Stimulated activated CD4-positive, alpha-beta T cell treated with anti-CD3 and anti-CD28 coated beads, TNF-alpha, amount 100 ng/mL, for 24 hours (primary cell): ENCODE data around the gene COL4A2.

ENCODE experiments used
- DNase-seq, 3 experiments: peaks; one replicate each; pipeline ENCODE4 v3.0.0-alpha.2; 2020; ENCODE audit warnings: low read depth in 3 of 3

Gene COL4A2

DNA sequence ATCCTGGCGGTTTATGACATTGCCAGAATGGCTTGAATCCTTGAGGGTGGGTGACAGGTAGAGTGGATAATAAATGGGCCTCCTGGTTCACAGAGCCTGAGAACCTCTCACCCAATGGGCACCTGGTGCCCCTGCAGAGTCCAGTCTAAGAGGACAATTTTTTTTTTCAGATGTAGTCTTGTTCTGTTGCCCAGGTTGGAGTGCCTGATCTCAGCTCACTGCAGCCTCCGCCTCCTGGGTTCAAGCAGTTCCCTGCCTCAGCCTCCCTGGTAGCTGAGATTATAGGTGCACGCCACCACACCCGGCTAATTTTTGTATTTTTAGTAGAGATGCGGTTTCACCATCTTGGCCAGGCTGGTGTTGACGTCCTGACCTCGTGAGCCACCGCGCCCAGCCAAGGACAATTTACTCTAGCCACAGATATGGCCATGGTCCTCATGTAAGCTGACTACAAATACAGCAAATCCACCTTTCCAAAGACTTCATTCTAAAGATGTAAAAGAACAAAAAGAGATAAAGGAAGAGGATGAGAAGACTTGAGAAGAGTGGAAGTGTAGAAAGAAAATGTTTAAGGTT, 33.0 kb downstream of the COL4A2 start:
- DNase-seq, result no peak

DNA sequence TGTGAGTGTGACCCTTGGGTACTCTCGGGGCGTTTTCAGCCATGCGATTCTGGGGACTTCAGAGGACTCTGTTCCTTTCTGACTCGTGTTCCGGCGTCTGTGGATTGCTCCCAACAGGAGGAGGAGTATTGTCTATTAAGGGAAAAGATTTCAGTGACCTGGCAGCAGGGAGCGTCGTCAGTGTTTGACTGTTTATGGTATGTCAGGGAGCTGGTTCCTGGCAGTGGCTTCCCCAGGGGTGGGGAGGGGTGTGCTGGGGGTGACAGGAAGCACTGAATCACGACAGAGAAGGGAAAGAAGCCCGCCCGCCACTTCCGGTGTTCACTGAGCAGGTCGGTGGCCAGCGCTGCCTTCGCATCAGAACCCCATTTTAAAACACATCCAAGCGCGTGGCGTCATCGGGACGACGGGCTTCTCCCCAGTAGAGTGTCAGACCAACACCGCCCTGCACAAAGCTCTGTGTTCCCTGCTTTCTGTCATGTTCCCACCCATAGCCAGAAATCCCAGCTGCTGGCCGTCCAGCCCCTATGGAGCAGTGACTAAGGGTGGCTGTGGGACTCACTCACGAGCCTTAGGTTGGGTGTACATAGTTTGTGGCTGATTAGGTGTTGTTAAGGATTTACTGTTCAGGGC, 33.8 kb downstream of the COL4A2 start:
- DNase-seq, result peak; percentile 1 to 69 (median 38)

DNA sequence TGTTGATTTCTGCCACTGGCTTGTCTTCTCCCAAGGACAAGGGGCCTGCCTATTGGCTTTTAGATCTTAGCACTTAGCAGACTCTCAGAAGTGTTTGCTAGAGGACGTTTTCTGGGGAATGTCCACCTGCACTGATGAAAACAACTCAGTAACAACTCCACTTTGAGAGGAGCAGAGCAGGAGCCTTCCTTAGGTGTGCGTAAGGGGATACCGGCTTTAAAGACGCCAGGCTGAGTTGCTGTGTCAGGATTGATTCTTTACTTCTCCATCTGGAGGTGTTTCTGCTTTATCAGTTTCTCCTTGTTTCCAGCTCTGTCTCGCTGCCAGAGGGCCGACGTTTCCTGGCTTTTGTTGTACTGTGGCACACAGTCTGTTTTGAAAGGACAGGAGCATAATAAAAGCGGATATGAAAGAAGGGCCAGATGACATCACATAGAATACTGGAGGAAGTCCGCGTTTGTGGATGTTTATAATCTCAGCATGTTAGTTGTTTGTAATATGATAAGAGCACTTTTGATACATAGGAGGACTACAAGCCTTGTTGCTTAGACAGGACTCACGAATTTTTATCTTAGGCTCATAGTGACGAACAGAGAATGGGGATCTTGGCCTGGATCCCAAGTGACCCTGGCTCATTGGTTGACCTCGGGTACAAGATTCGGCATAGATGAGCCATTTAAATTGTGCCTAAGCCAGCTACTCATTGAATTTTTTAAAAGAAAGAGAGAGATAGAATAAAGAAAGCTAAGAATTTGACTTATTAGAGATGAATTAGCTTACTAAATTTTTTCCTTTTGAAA, 34.6 kb downstream of the COL4A2 start:
- no peak for DNase-seq

DNA sequence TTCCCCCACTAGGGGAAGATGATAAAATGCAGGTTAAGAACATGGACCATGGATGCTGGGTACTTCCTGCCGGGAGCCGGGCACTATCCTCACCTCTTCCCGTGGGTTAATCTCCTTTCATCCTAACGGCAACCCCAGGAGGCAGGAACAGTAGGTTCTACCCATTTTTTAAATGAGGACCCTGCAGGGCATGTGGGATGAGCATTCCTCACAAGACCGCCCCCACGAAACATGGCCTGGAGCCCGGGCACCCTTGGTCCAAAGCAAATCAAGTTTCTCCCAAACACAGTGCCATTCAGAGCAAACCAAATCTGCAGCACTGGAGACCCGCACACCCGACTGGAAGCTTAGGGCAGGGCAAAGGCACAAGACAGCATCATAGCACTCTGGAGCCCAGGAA, 35.4 kb downstream of the COL4A2 start:
- no peak for DNase-seq

DNA sequence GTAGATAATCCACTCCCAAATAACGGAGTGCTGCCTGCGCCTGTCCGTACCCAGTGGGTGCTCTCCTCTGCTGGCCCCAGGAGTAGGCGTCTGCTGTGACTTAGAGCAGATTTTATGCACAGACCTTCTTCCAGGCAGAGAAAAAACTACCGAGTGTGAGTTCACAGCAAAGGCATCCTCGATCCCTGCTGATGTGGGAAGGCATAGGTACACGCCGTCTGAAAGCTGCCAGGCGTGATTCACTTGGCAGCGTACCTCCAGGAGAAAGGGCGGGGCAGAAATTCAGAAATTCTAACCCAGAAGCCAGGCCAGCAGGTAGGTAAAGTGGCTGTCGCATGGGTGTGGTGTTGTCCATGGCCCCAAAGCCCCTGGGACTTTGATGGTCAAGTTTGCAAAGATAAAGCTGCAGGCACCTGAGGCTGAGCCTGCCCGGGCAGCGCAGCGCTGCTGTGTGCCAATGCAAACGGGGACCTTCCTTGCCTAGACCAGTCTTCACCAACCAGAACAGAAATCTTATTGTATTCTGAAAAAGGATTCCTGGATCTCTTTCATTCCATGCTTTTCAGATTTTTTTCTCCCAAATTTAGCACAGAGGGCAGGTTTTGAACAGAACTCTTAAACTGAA, 36.3 kb downstream of the COL4A2 start:
- DNase-seq, result no peak

DNA sequence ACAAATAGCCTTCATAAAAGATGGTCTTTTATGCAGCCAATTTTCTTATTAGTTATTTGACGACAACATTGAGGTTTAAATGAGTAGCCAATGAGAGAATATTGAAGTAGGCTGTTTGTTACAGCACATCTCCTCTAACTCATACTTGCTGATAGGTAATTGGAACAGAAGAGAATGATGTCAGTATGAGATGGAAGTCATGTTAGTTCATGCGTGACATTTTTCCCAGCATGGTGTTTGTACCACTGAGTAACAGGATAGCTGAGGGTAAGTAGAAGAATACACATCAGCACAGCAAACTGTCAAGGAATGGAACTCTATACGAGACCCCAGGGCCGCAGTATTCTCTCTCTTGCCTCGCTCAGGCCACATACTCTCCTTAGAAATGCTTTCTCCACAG, 37.2 kb downstream of the COL4A2 start:
- DNase-seq, result no peak

DNA sequence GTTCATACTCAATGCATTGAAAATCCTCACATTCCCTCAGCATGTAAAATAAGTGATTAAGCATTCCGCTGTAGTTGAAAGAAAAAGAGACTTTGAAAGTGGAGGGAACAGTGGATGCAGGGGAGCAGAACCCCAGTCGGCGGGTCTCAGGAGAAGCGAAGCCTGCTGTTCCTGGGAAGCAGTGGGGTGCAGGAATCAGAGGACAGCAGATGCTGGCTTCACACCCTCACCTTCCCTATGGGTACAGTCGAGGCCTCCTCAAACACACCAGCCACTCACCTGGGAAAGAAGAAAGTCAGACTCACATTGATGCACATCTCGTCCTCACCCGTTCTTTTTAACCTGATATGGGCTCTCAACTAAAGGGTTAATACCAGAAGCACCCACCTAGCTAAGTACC, 38.2 kb downstream of the COL4A2 start:
- DNase-seq, result no peak

DNA sequence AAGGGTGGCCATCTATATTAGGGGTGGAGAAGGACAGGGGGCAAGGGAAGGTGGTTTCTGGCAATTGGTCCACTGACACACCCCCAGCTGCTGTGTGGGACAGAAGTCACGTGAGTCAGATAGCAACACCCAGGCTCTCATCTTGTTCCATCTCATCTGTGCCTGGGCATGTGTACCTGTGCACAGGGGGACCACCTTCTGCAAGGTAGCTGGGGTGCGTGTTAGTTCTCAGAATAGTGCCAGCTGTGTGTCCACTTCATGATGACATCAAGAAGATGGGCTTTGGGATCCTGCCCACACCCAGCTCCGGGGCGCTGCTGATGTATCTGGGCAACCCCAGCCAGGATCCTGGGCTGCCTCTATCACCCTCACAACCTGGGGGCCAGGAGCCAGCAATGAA, 38.6 kb downstream of the COL4A2 start:
- no peak for DNase-seq

DNA sequence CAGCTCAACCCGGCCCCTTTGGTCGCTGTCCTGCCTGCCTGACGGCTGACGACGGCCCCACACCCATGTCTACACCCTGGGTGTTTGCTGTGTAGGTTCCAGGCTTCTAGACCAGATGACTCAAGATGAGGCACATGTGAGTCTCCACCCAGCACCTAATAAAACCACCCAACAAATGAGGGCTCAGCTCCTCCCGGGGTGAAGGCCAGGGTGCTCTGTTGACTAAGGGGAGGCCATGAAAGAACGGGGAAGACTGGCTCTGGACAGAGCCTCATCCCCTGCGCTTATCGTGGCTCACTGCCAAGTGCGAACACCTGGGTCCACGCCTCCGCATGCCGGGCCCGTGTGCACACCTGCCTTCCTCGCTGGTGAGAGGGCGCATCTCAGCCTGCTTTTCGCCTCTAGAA, 39.6 kb downstream of the COL4A2 start:
- DNase-seq, result no peak

DNA sequence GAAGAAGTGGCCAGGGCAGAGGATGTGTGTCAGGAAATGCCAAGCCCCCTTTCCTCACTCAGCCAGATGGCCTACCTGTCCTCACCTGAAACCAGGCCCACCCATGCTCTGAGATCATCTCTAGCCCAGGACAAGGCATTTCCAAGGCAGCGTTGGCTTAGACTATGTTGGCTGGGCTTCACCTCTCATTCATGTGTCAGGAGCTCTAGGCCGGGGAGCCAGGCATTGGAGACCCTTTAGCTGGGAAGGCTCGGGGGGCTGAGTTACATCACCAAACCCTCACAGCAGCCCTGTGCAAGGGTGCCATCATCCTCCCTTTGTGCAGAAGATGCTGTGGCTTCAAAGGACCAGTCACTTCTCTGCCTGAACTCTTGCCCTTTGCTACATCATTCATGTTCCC, 40.0 kb downstream of the COL4A2 start:
- DNase-seq, result no peak

DNA sequence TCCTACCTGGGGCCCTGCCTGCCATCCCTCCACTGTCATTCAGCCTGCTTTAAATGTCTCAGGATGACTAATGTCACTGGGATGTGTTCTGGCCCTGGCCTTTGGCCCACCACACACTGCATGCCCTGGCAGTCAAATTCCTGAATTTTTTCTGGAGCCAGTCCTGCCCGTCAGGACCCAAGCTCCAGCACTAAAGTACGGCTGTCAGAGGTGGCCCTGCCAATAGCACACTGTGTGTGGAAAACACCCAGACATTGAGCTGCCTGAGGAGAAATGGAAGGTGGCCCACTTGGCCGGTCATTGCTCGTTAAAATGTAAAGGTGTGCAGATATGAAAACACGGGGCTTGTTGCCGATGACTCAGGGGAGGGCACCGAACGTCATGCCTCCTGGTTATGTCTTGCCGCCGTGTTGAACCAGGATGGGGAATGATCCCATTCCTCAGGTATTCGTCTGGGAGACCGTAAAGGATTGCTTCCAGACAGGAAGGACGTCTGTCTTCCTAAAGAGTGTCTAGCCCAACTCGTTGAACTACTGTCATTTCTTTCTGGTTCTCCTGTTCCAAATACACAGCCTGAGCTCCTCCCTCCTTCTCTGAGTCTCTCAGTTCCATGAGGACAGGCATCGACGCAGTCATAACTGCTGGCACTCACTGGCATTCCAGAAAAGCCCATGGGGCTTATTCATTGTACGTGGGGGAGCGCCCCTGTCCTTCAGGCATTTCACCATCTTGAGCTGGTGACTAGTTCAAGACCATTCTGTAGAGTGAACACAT, 40.6 kb downstream of the COL4A2 start:
- no peak for DNase-seq

DNA sequence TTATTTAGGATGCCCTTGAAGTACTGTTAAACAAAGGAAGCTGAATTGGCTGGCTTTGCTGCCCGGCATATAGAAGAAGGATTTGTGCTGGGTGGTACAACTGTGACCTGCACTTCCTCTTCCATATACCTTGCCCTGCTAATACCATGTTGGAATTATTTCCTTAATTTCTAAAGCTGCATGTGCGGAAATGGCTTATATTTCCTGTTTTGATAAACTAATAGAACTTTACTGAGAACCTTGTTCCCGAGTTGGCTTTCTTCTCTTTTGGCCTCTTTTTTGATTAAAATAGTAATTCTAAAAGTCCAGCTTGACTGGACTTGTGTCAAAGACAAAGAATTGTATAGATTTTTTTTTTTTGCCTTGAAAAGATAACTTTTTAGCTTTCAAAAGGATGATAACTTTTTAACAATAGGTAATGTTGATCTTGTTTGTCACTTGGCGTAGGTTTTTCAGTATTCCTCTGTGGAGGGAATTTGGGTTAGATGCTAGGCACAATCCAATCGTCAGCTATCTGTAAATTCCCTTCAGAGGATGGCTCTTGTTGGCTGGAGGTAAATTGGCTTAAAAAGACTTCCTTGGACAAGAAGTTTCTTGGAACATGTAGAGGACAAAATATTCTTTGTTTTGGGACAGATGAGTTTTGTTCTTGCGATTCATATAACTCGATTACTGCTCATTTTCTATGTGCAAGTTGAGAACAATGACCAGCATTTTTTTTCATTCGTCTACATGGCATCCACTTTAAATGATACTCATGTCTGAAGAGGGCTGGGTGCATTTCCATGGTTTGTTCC, 41.4 kb downstream of the COL4A2 start:
- DNase-seq, result no peak

DNA sequence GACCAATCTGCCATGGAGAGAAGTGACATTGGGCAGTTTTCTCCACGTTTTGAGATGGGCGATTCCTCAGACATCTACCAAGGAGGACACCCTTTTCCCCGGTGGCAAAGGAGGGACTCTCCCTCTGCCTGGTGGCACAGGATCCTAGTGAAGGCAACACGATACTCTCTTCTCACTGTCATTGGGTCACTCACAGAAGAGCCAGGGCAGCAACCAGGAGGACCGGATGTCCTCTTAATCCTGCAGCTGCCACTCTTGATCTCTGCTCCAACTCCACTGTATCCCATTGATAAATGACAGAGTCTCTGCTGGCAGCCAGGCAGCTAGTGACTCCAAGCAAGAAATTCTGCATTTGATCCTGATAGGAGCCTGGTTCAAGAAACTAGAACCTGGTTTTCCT, 42.2 kb downstream of the COL4A2 start:
- no peak for DNase-seq

DNA sequence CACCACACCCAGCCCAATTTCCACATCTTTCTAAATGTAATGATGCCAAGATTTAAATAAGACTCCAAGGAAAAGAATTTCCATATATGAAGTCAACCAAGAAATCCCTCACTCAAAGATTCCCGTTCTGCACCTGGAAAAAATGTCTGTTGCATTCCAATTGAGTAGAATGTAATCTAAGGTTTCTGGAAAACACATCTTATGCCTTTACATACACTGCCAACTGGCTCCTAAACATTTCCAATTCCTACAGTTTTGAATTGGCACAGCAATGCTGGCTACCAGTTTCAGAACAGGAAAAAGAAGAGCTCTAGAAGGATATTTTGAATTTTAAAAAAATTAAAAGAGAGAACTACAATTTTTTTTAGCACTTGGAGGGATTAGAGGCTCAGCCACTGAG, 43.0 kb downstream of the COL4A2 start:
- DNase-seq, result no peak

DNA sequence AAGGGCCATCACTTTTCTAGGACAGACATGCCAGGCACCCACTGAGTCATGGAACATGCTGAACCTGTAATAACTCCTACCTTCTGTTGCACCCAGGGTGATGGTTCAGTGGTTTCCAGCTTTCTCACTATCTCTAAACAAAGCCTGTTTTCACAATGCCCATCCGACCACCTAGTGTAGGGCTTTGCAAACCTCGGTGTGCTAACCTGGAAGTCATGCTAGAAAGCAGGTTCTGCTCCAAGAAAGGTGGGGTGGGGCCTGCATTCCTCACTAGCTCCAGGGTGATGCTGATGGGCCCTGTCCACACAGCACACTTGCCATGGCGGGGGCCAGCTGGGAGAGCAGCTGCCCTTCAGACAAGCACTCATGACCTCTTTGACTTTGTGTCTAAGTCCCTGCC, 43.4 kb downstream of the COL4A2 start:
- no peak for DNase-seq

DNA sequence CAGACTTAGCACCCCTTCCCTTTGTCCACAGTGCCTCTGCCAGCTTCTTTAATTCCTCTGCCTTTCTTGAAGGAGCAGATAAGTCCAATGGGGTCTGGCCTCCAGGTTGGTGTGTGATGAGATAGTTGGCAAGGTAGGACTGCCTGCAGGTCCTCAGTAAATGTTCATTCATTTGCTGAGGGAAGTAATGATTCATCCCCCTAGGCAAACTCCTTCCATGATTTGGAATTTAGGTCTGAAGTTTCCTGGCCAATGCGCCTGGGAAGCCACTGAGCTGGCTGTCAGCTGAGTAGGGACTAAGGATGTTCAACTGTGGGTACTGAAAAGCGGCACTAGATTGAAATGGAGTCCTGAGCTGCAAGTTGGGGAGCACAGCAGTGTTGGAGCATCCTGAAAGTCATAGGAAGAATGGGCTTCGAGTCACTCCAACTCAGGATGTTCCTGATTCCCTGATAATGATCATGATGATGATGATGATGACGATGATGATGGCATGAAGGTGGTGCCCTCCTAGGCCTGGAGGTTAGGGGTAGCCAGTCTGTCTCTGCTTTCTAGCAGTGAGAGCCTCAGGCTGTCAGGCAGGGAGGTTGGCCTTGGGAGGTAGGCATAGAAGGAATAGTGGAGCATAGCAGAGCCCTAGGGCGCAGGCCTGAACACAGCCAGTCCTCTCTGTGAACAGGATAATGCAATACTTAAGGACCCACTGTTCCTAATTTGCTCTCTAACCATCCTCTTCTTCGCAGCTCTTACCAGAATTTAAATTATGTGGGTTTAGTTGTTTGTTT, 44.7 kb downstream of the COL4A2 start:
- DNase-seq, result no peak

DNA sequence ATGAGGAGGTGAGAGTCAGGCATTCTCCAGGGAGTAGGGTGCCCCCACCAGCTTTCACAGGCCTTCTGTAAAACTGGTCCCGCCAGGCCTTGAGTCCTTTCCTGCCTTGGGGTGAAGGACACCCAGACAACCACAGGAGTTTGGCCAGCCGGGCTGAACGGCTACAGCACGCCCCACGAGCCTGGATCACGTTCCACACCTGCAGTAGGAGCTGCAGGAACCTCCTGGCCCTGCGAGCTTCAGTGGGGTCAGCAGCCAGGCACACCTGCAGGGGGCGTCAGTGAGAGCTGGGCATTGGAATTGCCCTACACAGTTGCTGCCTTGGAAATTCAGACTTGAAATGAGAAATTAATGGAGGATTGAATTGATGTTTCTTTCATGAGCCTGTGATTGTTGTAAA, 45.7 kb downstream of the COL4A2 start:
- DNase-seq, result no peak

DNA sequence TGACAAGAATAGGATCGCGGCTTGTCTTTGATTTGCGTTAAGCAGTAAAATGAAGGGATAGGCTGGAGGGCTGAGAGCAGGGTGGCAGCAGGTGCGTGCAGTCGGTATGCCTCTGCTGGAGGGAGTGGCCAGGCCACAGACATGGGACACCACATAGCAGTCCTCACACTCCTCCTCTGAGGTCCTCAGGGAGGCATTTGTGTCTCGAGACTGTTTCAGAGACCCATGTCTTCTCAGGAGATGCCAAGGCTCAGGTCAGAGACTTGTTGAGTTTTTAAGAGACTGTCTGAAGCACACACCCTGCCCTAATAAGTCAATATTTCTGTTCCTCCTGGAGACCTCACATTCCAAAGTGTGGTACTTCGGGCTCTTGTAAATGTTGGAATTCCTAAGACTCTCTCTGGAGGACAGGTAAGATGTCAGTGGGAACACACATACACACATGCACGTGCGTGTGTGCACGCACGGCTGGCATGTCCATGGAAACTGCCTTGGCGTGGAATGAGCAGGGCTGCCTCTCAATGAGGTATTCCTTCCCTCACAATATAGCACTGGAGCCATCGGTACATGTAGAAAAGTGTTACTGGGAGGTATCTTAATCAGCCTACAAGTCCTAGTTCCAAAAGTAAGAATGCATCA, 46.4 kb downstream of the COL4A2 start:
- no peak for DNase-seq

DNA sequence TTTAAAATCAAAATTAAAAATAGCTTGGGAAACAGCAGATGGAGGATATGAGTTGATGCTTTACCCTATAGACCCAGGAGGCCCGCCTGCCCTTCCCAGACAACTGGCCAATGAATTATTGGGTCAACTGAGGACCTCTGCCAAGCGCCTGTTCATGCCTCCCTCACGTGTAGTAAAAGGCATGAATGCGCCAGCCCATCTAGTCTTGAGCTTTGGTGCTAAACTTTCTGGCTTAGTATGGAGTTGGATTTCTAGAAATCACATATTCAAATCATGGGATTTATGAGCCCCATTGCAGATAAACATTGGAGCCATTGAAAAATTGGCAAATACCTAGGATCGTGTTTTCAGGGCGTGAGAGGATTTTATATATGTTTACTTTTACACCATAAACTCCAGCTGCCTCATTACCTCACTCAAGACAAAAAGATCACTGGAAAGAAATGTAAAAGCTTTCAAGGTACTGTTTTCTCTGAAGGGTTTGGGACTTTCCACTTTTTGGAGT, 47.1 kb downstream of the COL4A2 start:
- no peak for DNase-seq
